HG03442 (cell line): ENCODE measurements around the gene C5.

Experiments used
- ATAC-seq: cut with Tn5 transposase; IDR thresholded peaks from one replicate; pipeline ENCODE4 v1.9.1; 2021; ENCODE audit warnings: mild to moderate bottlenecking, moderate library complexity; ENCODE audit not compliant: unreplicated experiment

The C5 gene

GRCh38 chr9:120946259-120946658 lies 103.8 kb downstream of the C5 start:
- ATAC-seq = no peak

GRCh38 chr9:120944948-120945347 lies 105.1 kb downstream of the C5 start:
- no peak for ATAC-seq

GRCh38 chr9:120944434-120944843 lies 105.6 kb downstream of the C5 start:
- peak; percentile 99 for ATAC-seq

GRCh38 chr9:120942186-120943001 lies 107.7 kb downstream of the C5 start:
- no peak for ATAC-seq

GRCh38 chr9:120941046-120941770 lies 108.9 kb downstream of the C5 start:
- ATAC-seq = no peak

- ATAC-seq = no peak
Observed at GRCh38 chr9:120940573-120940972, 109.5 kb downstream of the C5 start.

GRCh38 chr9:120938851-120939250 lies 111.2 kb downstream of the C5 start:
- ATAC-seq = no peak

- no peak for ATAC-seq
Observed at GRCh38 chr9:120937596-120937995, 112.5 kb downstream of the C5 start.

- no peak for ATAC-seq
Observed at GRCh38 chr9:120937127-120937526, 112.9 kb downstream of the C5 start.

- ATAC-seq = no peak
Observed at GRCh38 chr9:120936764-120937122, 113.3 kb downstream of the C5 start.

- peak; percentile 39 for ATAC-seq
Observed at GRCh38 chr9:120936011-120936763, 113.9 kb downstream of the C5 start.

- no peak for ATAC-seq
Observed at GRCh38 chr9:120935383-120935857, 114.7 kb downstream of the C5 start.

GRCh38 chr9:120934281-120934680 lies 115.8 kb downstream of the C5 start:
- no peak for ATAC-seq

GRCh38 chr9:120933310-120934055 lies 116.6 kb downstream of the C5 start:
- no peak for ATAC-seq

- ATAC-seq = no peak
Observed at GRCh38 chr9:120932086-120932823, 117.8 kb downstream of the C5 start.

GRCh38 chr9:120931231-120932085 lies 118.6 kb downstream of the C5 start:
- ATAC-seq = peak; percentile 45

GRCh38 chr9:120929229-120929791 lies 120.8 kb downstream of the C5 start:
- no peak for ATAC-seq

GRCh38 chr9:120928483-120929228 lies 121.4 kb downstream of the C5 start:
- no peak for ATAC-seq
